ENCODE data around the gene PIGV.

DNA sequence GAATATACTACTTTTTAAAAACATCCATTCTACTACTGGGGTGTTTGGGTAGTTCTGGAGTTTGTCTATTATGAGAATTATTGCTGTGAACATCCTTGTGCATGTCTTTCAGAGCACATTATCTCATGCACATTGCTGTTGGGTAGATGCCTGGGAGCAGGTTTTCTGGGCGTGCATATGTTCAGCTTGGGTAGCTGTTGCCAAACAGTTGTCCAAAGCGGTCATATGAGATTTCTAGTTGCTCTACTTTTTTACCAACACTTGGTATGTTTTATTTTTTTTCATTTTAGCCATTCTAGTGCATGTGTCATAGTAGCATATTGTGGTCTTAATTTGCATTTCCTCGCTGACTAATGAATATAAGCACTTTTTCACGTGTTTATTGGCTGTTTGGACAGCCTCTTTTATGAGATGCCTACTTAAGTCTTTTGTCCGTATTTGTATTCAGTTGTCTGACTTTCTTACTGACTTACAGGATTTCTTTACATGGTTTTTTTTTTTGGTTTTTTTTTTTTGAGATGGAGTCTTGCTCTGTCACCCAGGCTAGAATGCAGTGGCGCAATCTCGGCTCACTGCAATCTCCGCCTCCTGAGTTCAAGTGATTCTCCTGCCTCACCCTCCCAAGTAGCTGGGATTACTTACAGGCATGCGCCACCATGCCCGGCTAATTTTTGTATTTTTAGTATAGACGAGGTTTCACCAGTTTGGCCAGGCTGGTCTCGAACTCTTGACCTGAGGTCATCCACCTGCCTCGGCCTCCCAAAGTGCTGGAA, 56.9 kb downstream of the PIGV start:
- no peak for TF ChIP-seq EZH2phosphoT487 (IDR thresholded peaks at IDR 0.05; ENCODE audit: low read depth)
- TF ChIP-seq, protein P1, sequence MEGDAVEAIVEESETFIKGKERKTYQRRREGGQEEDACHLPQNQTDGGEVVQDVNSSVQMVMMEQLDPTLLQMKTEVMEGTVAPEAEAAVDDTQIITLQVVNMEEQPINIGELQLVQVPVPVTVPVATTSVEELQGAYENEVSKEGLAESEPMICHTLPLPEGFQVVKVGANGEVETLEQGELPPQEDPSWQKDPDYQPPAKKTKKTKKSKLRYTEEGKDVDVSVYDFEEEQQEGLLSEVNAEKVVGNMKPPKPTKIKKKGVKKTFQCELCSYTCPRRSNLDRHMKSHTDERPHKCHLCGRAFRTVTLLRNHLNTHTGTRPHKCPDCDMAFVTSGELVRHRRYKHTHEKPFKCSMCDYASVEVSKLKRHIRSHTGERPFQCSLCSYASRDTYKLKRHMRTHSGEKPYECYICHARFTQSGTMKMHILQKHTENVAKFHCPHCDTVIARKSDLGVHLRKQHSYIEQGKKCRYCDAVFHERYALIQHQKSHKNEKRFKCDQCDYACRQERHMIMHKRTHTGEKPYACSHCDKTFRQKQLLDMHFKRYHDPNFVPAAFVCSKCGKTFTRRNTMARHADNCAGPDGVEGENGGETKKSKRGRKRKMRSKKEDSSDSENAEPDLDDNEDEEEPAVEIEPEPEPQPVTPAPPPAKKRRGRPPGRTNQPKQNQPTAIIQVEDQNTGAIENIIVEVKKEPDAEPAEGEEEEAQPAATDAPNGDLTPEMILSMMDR (IDR thresholded peaks at IDR 0.05; ENCODE audit: low read depth, low read length): no peak

Measured in OCI-LY3 (cell line).